GM12891 (cell line): ENCODE data around the gene SFXN3.

Experiments
- POLR2A ChIP-seq: IDR thresholded peaks from 2 replicates; pipeline ENCODE4 v1.6.1; 2011; ENCODE audit warnings: low read depth, low read length, control low read depth
- POLR2AphosphoS5 ChIP-seq: IDR thresholded peaks from 2 replicates; pipeline ENCODE4 v1.6.1; 2011; ENCODE audit warnings: low read depth, low read length, control low read depth
- SPI1 ChIP-seq: IDR thresholded peaks from 2 replicates; pipeline ENCODE4 v1.6.1; 2011; ENCODE audit warnings: low read depth, low read length, control low read depth

GRCh38 chr10:101085846-101086245 is 54.8 kb downstream of the SFXN3 start:
- TF ChIP-seq POLR2A (no peak), POLR2AphosphoS5 (no peak), SPI1 (no peak)
